Fibroblast of the aortic adventitia (primary cell): ENCODE results near the gene ZNRF3. TPM values are rescaled to one million over a fixed set of nuclear protein-coding genes. Genes with fewer than 3 reads are reported as not detected.
"Not testable (repeated sequence)": the region's sequence is repeated elsewhere in the genome, so short reads cannot be mapped to it uniquely, and the experiment has no call there.

Source experiments
- DNase-seq: peaks from one replicate; pipeline ENCODE4 v3.0.0-alpha.2; 2010; ENCODE audit warnings: low read depth
- H3K4me3 ChIP-seq: 2 replicates; pipeline ENCODE4 v1.5.1; 2011; ENCODE audit warnings: low read depth, mild to moderate bottlenecking, control low read depth, low read length, moderate library complexity
- CTCF ChIP-seq: IDR thresholded peaks from 2 replicates; pipeline ENCODE4 v1.5.1; 2011; ENCODE audit warnings: mild to moderate bottlenecking, low read length, control low read depth, inconsistent platforms; ENCODE audit not compliant: insufficient read depth
- total RNA-seq: library from RNA; depleted of rRNA; stranded (reverse); fragments of >200 nt; gene quantifications from 2 replicates; pipeline ENCODE4 v1.2.3, GENCODE V29; 2012; ENCODE audit warnings: low replicate concordance

ZNRF3 gene
- total RNA-seq, 1 donor: 4.4 TPM

- H3K4me3 ChIP-seq: peak overlapping the region; percentile 74
- no peak for TF ChIP-seq CTCF
- peak; percentile 30 for DNase-seq
These were observed 760 bp downstream of the ZNRF3 start for GRCh38 chr22:28883917-28884746.

DNA sequence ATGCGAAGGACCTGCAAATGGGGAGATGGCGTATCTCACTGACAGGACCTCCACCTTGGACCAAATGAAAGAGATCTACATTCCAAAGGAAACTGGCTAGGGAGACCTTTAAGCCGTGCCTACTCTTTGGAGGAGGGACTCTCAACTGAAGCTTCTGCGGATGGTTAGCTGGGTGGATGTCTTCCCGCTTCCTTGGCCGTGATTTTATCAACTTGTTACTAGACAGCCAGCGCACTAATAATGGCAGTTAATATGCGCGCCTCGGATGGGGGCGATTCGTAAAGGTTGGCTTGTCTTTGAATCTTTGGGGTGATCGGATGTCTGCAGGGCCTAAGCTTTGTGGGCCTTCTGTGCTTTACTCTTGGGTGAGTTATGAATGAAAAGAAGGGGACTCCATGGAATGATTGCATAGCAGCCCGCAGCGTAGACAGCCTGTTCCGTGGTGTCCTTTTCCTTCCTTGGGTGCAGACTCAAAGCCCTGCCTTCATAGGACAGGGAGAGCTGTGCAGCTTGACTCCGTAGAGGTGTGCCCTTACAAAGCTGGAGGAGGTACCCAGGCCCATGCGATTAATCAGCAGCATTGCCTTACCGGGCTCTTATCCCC is 1.5 kb downstream of the ZNRF3 start:
- peak overlapping the region; percentile 74 for H3K4me3 ChIP-seq
- DNase-seq: no peak
- no peak for TF ChIP-seq CTCF

DNA sequence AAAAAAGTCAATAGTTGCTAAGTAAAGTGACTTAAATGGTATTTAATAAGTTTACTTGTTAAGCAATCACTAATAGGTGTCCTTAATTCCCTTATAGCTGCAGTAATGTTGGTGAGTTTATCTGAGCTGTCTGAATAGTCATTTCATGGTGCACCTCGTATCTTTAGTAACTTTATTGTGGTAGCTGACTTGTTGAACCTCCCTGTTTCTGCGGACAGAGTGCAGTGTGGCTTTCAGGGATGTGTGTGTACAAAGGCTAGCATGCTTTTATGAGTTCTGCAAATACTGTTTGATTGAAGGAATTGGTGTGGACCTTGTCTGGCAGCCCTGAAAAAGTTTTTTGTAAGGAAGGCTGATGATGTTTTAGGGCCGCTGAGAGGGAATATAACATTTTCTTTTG is 2.6 kb downstream of the ZNRF3 start:
- TF ChIP-seq CTCF: no peak
- no peak for DNase-seq
- H3K4me3 ChIP-seq: no peak overlapping the region

- H3K4me3 ChIP-seq, DNase-seq: not testable (repeated sequence)
These were observed 3.3 kb downstream of the ZNRF3 start for GRCh38 chr22:28886679-28887078.

GRCh38 chr22:28887725-28888459 is 4.5 kb downstream of the ZNRF3 start:
- TF ChIP-seq CTCF: no peak
- no peak for DNase-seq
- no peak overlapping the region for H3K4me3 ChIP-seq

GRCh38 chr22:28889478-28890024 is 6.2 kb downstream of the ZNRF3 start:
- no peak for DNase-seq
- no peak for TF ChIP-seq CTCF
- H3K4me3 ChIP-seq: no peak overlapping the region
